Measurements from ENCODE around the gene USP34.
"Not testable (repeated sequence)": the region's sequence is repeated elsewhere in the genome, so short reads cannot be mapped to it uniquely, and the experiment has no call there.

USP34 gene

GRCh38 chr2:61196671-61197070 is 274.2 kb downstream of the USP34 start:
- no peak for DNase-seq (ENCODE audit: low read depth, low spot score)
- Histone ChIP-seq H3K36me3 (ENCODE audit: insufficient read depth, insufficient read length, low read length) (peaks cover 7% of the 10 kb centered on the region), H3K9ac (ENCODE audit: insufficient read length, low read depth) (no peak overlapping the region), H3K9me3 (ENCODE audit: insufficient read depth, low read length) (no peaks in the 10 kb centered on the region), H3K27me3 (ENCODE audit: insufficient read depth, insufficient read length) (no peaks in the 10 kb centered on the region), H3K4me1 (ENCODE audit: insufficient read depth, insufficient read length) (no peaks in the 10 kb centered on the region), H3K4me3 (ENCODE audit: insufficient read length, low read depth) (no peak overlapping the region)
- no peak for TF ChIP-seq YY1 (IDR thresholded peaks at IDR 0.05; ENCODE audit: insufficient read depth, insufficient read length)
- no peak for TF ChIP-seq ZNF274 (IDR thresholded peaks at IDR 0.05; ENCODE audit: low read depth, low read length)
- TF ChIP-seq SUZ12 (IDR thresholded peaks at IDR 0.05; ENCODE audit: extremely low read depth, insufficient read depth, insufficient read length), result no peak

DNA sequence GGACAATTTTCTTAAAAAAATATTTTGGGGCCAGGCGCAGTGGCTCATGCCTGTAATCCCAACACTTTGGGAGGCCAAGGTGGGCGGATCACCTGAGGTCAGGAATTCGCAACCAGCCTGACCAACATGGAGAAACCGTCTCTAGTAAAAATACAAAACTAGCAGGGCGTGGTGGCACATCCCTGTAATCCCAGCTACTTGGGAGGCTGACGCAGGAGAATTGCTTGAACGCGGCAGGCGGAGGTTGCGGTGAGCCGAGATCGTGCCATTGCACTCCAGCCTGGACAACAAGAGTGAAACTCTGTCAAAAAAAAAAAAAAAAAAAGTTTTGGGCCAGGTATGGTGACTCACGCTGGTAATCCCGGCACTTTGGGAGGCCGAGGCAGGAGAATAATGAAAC is 276.2 kb downstream of the USP34 start:
- H3K9ac ChIP-seq (ENCODE audit: insufficient read length, low read depth); DNase-seq (ENCODE audit: low read depth, low spot score); H3K9me3 ChIP-seq (ENCODE audit: insufficient read depth, low read length); H3K27me3 ChIP-seq (ENCODE audit: insufficient read depth, insufficient read length); H3K4me3 ChIP-seq (ENCODE audit: insufficient read length, low read depth); H3K4me1 ChIP-seq (ENCODE audit: insufficient read depth, insufficient read length): not testable (repeated sequence)
- peaks cover 14% of the 10 kb centered on the region for H3K36me3 ChIP-seq (ENCODE audit: insufficient read depth, insufficient read length, low read length)

GRCh38 chr2:61193670-61194561 is 277.0 kb downstream of the USP34 start:
- H3K36me3 ChIP-seq (ENCODE audit: insufficient read depth, insufficient read length, low read length), result peaks cover 21% of the 10 kb centered on the region
- no peaks in the 10 kb centered on the region for H3K27me3 ChIP-seq (ENCODE audit: insufficient read depth, insufficient read length)
- no peaks in the 10 kb centered on the region for H3K4me1 ChIP-seq (ENCODE audit: insufficient read depth, insufficient read length)
- no peak overlapping the region for H3K4me3 ChIP-seq (ENCODE audit: insufficient read length, low read depth)
- H3K9ac ChIP-seq (ENCODE audit: insufficient read length, low read depth), result no peak overlapping the region
- TF ChIP-seq YY1 (IDR thresholded peaks at IDR 0.05; ENCODE audit: insufficient read depth, insufficient read length) (no peak), SUZ12 (IDR thresholded peaks at IDR 0.05; ENCODE audit: extremely low read depth, insufficient read depth, insufficient read length) (no peak), ZNF274 (IDR thresholded peaks at IDR 0.05; ENCODE audit: low read depth, low read length) (no peak)
- no peaks in the 10 kb centered on the region for H3K9me3 ChIP-seq (ENCODE audit: insufficient read depth, low read length)
- DNase-seq (ENCODE audit: low read depth, low spot score), result no peak

DNA sequence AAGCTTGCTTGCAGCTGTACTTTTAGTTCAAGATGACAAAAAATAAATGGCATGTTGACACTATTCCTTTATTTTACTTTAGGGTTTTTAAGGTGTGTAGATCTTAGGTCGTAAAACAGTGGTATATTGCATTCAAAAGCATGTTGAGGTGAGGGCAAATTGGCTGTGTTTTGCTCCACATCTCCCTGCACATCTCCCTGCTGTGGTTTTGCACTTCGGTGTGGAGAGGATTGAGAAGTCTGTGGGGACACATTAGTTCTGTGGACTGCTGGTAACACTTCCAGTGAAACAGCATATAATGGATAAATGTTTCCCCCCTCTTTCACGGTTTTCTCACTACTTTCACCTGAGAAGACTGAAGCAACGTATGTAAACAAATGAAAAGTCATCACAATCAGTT is 283.8 kb downstream of the USP34 start:
- H3K9me3 ChIP-seq (ENCODE audit: insufficient read depth, low read length), result no peaks in the 10 kb centered on the region
- H3K27me3 ChIP-seq (ENCODE audit: insufficient read depth, insufficient read length), result no peaks in the 10 kb centered on the region
- H3K9ac ChIP-seq (ENCODE audit: insufficient read length, low read depth), result no peak overlapping the region
- H3K4me1 ChIP-seq (ENCODE audit: insufficient read depth, insufficient read length), result no peaks in the 10 kb centered on the region
- TF ChIP-seq YY1 (IDR thresholded peaks at IDR 0.05; ENCODE audit: insufficient read depth, insufficient read length) (no peak), ZNF274 (IDR thresholded peaks at IDR 0.05; ENCODE audit: low read depth, low read length) (no peak), SUZ12 (IDR thresholded peaks at IDR 0.05; ENCODE audit: extremely low read depth, insufficient read depth, insufficient read length) (no peak)
- H3K36me3 ChIP-seq (ENCODE audit: insufficient read depth, insufficient read length, low read length), result peaks cover 80% of the 10 kb centered on the region
- no peak overlapping the region for H3K4me3 ChIP-seq (ENCODE audit: insufficient read length, low read depth)
- DNase-seq (ENCODE audit: low read depth, low spot score), result no peak

- Histone ChIP-seq H3K27me3 (ENCODE audit: insufficient read depth, insufficient read length) (no peaks in the 10 kb centered on the region), H3K9ac (ENCODE audit: insufficient read length, low read depth) (no peak overlapping the region), H3K36me3 (ENCODE audit: insufficient read depth, insufficient read length, low read length) (peaks cover 94% of the 10 kb centered on the region), H3K9me3 (ENCODE audit: insufficient read depth, low read length) (no peaks in the 10 kb centered on the region), H3K4me1 (ENCODE audit: insufficient read depth, insufficient read length) (no peaks in the 10 kb centered on the region), H3K4me3 (ENCODE audit: insufficient read length, low read depth) (no peak overlapping the region)
- TF ChIP-seq SUZ12 (IDR thresholded peaks at IDR 0.05; ENCODE audit: extremely low read depth, insufficient read depth, insufficient read length) (no peak), YY1 (IDR thresholded peaks at IDR 0.05; ENCODE audit: insufficient read depth, insufficient read length) (no peak), ZNF274 (IDR thresholded peaks at IDR 0.05; ENCODE audit: low read depth, low read length) (no peak)
- DNase-seq (ENCODE audit: low read depth, low spot score), result no peak
These were observed 285.6 kb downstream of the USP34 start for GRCh38 chr2:61185231-61185728.

DNA sequence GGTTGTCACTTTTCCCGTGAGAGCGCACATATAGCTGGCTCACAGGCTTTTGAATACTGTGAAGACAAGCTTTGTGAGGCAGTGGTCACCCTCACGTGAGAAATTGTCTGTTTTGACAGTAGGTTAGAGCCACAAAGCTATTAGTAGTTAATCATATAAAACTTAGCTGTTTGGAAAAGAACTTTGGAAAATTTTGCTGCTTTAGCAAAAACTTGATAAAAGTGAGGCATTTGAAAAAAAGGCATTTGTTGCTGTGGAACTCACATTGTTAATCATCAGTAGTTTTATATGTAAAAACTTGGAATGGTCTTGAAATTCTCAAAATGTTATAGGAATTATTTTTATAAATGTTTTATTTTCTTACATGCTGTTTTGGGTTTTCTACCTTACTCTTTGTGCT is 286.6 kb downstream of the USP34 start:
- no peak for DNase-seq (ENCODE audit: low read depth, low spot score)
- H3K36me3 ChIP-seq (ENCODE audit: insufficient read depth, insufficient read length, low read length), result peaks cover 91% of the 10 kb centered on the region
- H3K4me1 ChIP-seq (ENCODE audit: insufficient read depth, insufficient read length), result no peaks in the 10 kb centered on the region
- H3K27me3 ChIP-seq (ENCODE audit: insufficient read depth, insufficient read length), result no peaks in the 10 kb centered on the region
- TF ChIP-seq SUZ12 (IDR thresholded peaks at IDR 0.05; ENCODE audit: extremely low read depth, insufficient read depth, insufficient read length) (no peak), ZNF274 (IDR thresholded peaks at IDR 0.05; ENCODE audit: low read depth, low read length) (no peak), YY1 (IDR thresholded peaks at IDR 0.05; ENCODE audit: insufficient read depth, insufficient read length) (no peak)
- no peak overlapping the region for H3K4me3 ChIP-seq (ENCODE audit: insufficient read length, low read depth)
- H3K9me3 ChIP-seq (ENCODE audit: insufficient read depth, low read length), result no peaks in the 10 kb centered on the region
- no peak overlapping the region for H3K9ac ChIP-seq (ENCODE audit: insufficient read length, low read depth)

DNA sequence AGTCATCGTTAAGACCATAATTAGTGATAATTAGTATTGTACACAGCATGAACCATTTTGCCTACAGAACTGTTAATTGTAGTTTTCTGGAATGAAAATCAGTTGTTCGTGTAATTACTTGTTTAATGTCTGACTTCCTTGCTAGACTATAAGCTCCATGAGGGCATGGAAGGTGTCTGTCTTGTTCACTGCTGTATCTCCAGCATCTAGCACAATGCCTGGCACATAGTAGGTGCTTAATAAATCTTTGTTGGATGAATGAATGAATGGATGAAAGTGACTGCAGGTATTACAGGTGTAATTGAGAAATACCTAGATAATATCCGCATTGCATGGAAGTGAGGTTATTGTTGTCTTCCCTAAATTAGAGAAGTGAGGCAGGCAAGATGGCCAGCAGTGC is 287.1 kb downstream of the USP34 start:
- H3K9ac ChIP-seq (ENCODE audit: insufficient read length, low read depth), result no peak overlapping the region
- no peak for TF ChIP-seq SUZ12 (IDR thresholded peaks at IDR 0.05; ENCODE audit: extremely low read depth, insufficient read depth, insufficient read length)
- no peak for TF ChIP-seq YY1 (IDR thresholded peaks at IDR 0.05; ENCODE audit: insufficient read depth, insufficient read length)
- TF ChIP-seq ZNF274 (IDR thresholded peaks at IDR 0.05; ENCODE audit: low read depth, low read length), result no peak
- no peaks in the 10 kb centered on the region for H3K27me3 ChIP-seq (ENCODE audit: insufficient read depth, insufficient read length)
- no peak for DNase-seq (ENCODE audit: low read depth, low spot score)
- peaks cover 89% of the 10 kb centered on the region for H3K36me3 ChIP-seq (ENCODE audit: insufficient read depth, insufficient read length, low read length)
- H3K9me3 ChIP-seq (ENCODE audit: insufficient read depth, low read length), result no peaks in the 10 kb centered on the region
- no peak overlapping the region for H3K4me3 ChIP-seq (ENCODE audit: insufficient read length, low read depth)
- no peaks in the 10 kb centered on the region for H3K4me1 ChIP-seq (ENCODE audit: insufficient read depth, insufficient read length)

All from NT2/D1 (cell line).